Type B pancreatic cell (in vitro differentiated cells): ENCODE results near the gene ARRDC1. TPM values are rescaled to one million over a fixed set of nuclear protein-coding genes. Genes with fewer than 3 reads are reported as not detected.

Experiments used
- DNase-seq: peaks from one replicate; pipeline ENCODE4 v3.0.0; 2021; ENCODE audit warnings: mixed read lengths; ENCODE audit not compliant: unreplicated experiment; ENCODE audit errors: extremely low spot score
- H3K27ac Mint-ChIP-seq: 2 replicates; pipeline ENCODE4 v1.8.0; 2021; ENCODE audit warnings: mild to moderate bottlenecking, mixed read lengths
- H3K27me3 Mint-ChIP-seq: 2 replicates; pipeline ENCODE4 v1.8.0; 2021; ENCODE audit warnings: mixed read lengths
- H3K36me3 Mint-ChIP-seq: 2 replicates; pipeline ENCODE4 v1.8.0; 2021; ENCODE audit warnings: mixed read lengths
- H3K4me1 Mint-ChIP-seq: one replicate; pipeline ENCODE4 v1.8.0; 2021; ENCODE audit warnings: mixed read lengths; ENCODE audit not compliant: unreplicated experiment
- H3K4me3 Mint-ChIP-seq: 2 replicates; pipeline ENCODE4 v1.8.0; 2021; ENCODE audit warnings: mild to moderate bottlenecking, mixed read lengths
- H3K9me3 Mint-ChIP-seq: 2 replicates; pipeline ENCODE4 v1.8.0; 2021; ENCODE audit warnings: mixed read lengths
- CTCF ChIP-seq: fragments of 200-600 bp; sonication (generic); conservative IDR thresholded peaks from 2 replicates; pipeline ENCODE4 v1.5.0; 2021; ENCODE audit warnings: antibody characterized with exemption, mild to moderate bottlenecking
- total RNA-seq: library from RNA; stranded (reverse); gene quantifications from 2 replicates; pipeline ENCODE4 v1.2.1, GENCODE V29; 2021; ENCODE audit warnings: low replicate concordance

ARRDC1 gene
- total RNA-seq, 1 donor from 2014 or later: 46.4 TPM

- Mint-ChIP-seq H3K4me3 (no peak overlapping the region), H3K36me3 (peaks cover 36% of the 10 kb centered on the region), H3K9me3 (no peaks in the 10 kb centered on the region), H3K27me3 (no peaks in the 10 kb centered on the region), H3K4me1 (peaks cover 23% of the 10 kb centered on the region), H3K27ac (no peak overlapping the region)
- TF ChIP-seq CTCF: no peak
- DNase-seq: no peak
Measured at GRCh38 chr9:137647096-137647714, 41.7 kb downstream of the ARRDC1 start.

- DNase-seq: no peak
- no peak for TF ChIP-seq CTCF
- Mint-ChIP-seq H3K27me3 (no peaks in the 10 kb centered on the region), H3K4me3 (no peak overlapping the region), H3K4me1 (peaks cover 23% of the 10 kb centered on the region), H3K9me3 (no peaks in the 10 kb centered on the region), H3K27ac (no peak overlapping the region), H3K36me3 (peaks cover 34% of the 10 kb centered on the region)
Measured at GRCh38 chr9:137648396-137648795, 42.9 kb downstream of the ARRDC1 start.

- Mint-ChIP-seq H3K4me3 (no peak overlapping the region), H3K4me1 (peaks cover 17% of the 10 kb centered on the region), H3K36me3 (peaks cover 29% of the 10 kb centered on the region), H3K27ac (no peak overlapping the region), H3K9me3 (no peaks in the 10 kb centered on the region), H3K27me3 (no peaks in the 10 kb centered on the region)
- no peak for TF ChIP-seq CTCF
- no peak for DNase-seq
Measured at GRCh38 chr9:137649553-137649952, 44.1 kb downstream of the ARRDC1 start.

- Mint-ChIP-seq H3K27ac (no peak overlapping the region), H3K27me3 (no peaks in the 10 kb centered on the region), H3K4me1 (peaks cover 14% of the 10 kb centered on the region), H3K4me3 (no peak overlapping the region), H3K9me3 (no peaks in the 10 kb centered on the region), H3K36me3 (peaks cover 26% of the 10 kb centered on the region)
- no peak for DNase-seq
- no peak for TF ChIP-seq CTCF
Measured at GRCh38 chr9:137650259-137650658, 44.8 kb downstream of the ARRDC1 start.

- H3K4me1 Mint-ChIP-seq: peaks cover 13% of the 10 kb centered on the region
- no peak overlapping the region for H3K27ac Mint-ChIP-seq
- no peaks in the 10 kb centered on the region for H3K27me3 Mint-ChIP-seq
- DNase-seq: no peak
- no peak overlapping the region for H3K4me3 Mint-ChIP-seq
- no peak for TF ChIP-seq CTCF
- H3K36me3 Mint-ChIP-seq: peaks cover 24% of the 10 kb centered on the region
- no peaks in the 10 kb centered on the region for H3K9me3 Mint-ChIP-seq
Measured at GRCh38 chr9:137650779-137651178, 45.3 kb downstream of the ARRDC1 start.

GRCh38 chr9:137656416-137656815 lies 50.9 kb downstream of the ARRDC1 start:
- Mint-ChIP-seq H3K4me3 (no peak overlapping the region), H3K27me3 (no peaks in the 10 kb centered on the region), H3K36me3 (peaks cover 13% of the 10 kb centered on the region), H3K4me1 (peaks cover 10% of the 10 kb centered on the region), H3K9me3 (no peaks in the 10 kb centered on the region), H3K27ac (no peak overlapping the region)
- no peak for DNase-seq
- TF ChIP-seq CTCF: no peak
